GM18498 (cell line): ENCODE results near the gene ZNF157.

ENCODE experiments used
- ATAC-seq: cut with Tn5 transposase; IDR thresholded peaks from one replicate; pipeline ENCODE4 v1.9.1; 2021; ENCODE audit warnings: mild to moderate bottlenecking, moderate library complexity; ENCODE audit not compliant: unreplicated experiment

ZNF157 gene

GRCh38 chrX:47446971-47447370, 76.6 kb downstream of the ZNF157 start:
- no peak for ATAC-seq

GRCh38 chrX:47447607-47448006, 77.2 kb downstream of the ZNF157 start:
- ATAC-seq = no peak

GRCh38 chrX:47448165-47448806, 77.9 kb downstream of the ZNF157 start:
- ATAC-seq = no peak

- ATAC-seq = no peak
Observed at GRCh38 chrX:47452112-47452511, 81.7 kb downstream of the ZNF157 start.

- no peak for ATAC-seq
Observed at GRCh38 chrX:47456080-47456479, 85.7 kb downstream of the ZNF157 start.

- ATAC-seq = no peak
Observed at GRCh38 chrX:47458528-47458927, 88.2 kb downstream of the ZNF157 start.

- ATAC-seq = no peak
Observed at GRCh38 chrX:47460561-47460960, 90.2 kb downstream of the ZNF157 start.
